AG09309 (cell line): ENCODE data around the gene LDLRAD4.

Experiments used
- DNase-seq: peaks from one replicate; pipeline ENCODE4 v3.0.0-alpha.2; 2010; ENCODE audit warnings: low read depth
- H3K4me3 ChIP-seq: 2 replicates; pipeline ENCODE4 v1.5.1; 2011; ENCODE audit warnings: mild to moderate bottlenecking, low read depth, low read length, moderate library complexity; ENCODE audit not compliant: control insufficient read depth
- CTCF ChIP-seq: IDR thresholded peaks from 2 replicates; pipeline ENCODE4 v1.5.1; 2011; ENCODE audit warnings: mild to moderate bottlenecking, low read depth, low read length, inconsistent platforms; ENCODE audit not compliant: insufficient read depth, control insufficient read depth; ENCODE audit errors: missing control alignments

Gene LDLRAD4

GRCh38 chr18:13424363-13424762 is 205.8 kb downstream of the LDLRAD4 start:
- DNase-seq, result no peak
- no peak overlapping the region for H3K4me3 ChIP-seq
- TF ChIP-seq CTCF, result no peak

- no peak for DNase-seq
- TF ChIP-seq CTCF, result no peak
- no peak overlapping the region for H3K4me3 ChIP-seq
Measured at GRCh38 chr18:13425357-13426091, 207.0 kb downstream of the LDLRAD4 start.

GRCh38 chr18:13427354-13427753 is 208.8 kb downstream of the LDLRAD4 start:
- no peak for DNase-seq
- no peak overlapping the region for H3K4me3 ChIP-seq
- no peak for TF ChIP-seq CTCF

- H3K4me3 ChIP-seq, result no peak overlapping the region
- DNase-seq, result no peak
- TF ChIP-seq CTCF, result no peak
Measured at GRCh38 chr18:13428319-13428718, 209.8 kb downstream of the LDLRAD4 start.

GRCh38 chr18:13429016-13429415 is 210.5 kb downstream of the LDLRAD4 start:
- TF ChIP-seq CTCF, result no peak
- no peak for DNase-seq
- no peak overlapping the region for H3K4me3 ChIP-seq

- no peak for DNase-seq
- no peak overlapping the region for H3K4me3 ChIP-seq
- TF ChIP-seq CTCF, result no peak
Measured at GRCh38 chr18:13429884-13430510, 211.4 kb downstream of the LDLRAD4 start.
